Effector memory CD4-positive, alpha-beta T cell (primary cell): Measurements from ENCODE around the gene MAP2K3.

Experiments
- DNase-seq, 3 donors: peaks; one replicate each; pipeline ENCODE4 v3.0.0-alpha.2; 2020
- H3K27ac ChIP-seq: 2 replicates; pipeline ENCODE4 v1.7.0; 2013; ENCODE audit warnings: mild to moderate bottlenecking, low read length, moderate library complexity; ENCODE audit not compliant: insufficient read depth, poor library complexity, severe bottlenecking
- H3K27me3 ChIP-seq: replicated peaks from 2 replicates; pipeline ENCODE4 v1.7.0; 2013; ENCODE audit warnings: mild to moderate bottlenecking, low read length; ENCODE audit not compliant: insufficient read depth, control insufficient read depth, poor library complexity, severe bottlenecking
- H3K36me3 ChIP-seq: 2 replicates; pipeline ENCODE4 v1.7.0; 2013; ENCODE audit warnings: mild to moderate bottlenecking, low read length, moderate library complexity; ENCODE audit not compliant: control insufficient read depth, insufficient read depth
- H3K4me1 ChIP-seq: 2 replicates; pipeline ENCODE4 v1.7.0; 2013; ENCODE audit warnings: low read length, mild to moderate bottlenecking; ENCODE audit not compliant: control insufficient read depth, insufficient read depth, poor library complexity, severe bottlenecking
- H3K4me3 ChIP-seq: 2 replicates; pipeline ENCODE4 v1.7.0; 2013; ENCODE audit warnings: low read length, low read depth, mild to moderate bottlenecking; ENCODE audit not compliant: insufficient read depth, poor library complexity, severe bottlenecking
- H3K9me3 ChIP-seq: 2 replicates; pipeline ENCODE4 v1.7.0; 2013; ENCODE audit warnings: mild to moderate bottlenecking, low read length, moderate library complexity; ENCODE audit not compliant: control insufficient read depth

Gene MAP2K3

DNA sequence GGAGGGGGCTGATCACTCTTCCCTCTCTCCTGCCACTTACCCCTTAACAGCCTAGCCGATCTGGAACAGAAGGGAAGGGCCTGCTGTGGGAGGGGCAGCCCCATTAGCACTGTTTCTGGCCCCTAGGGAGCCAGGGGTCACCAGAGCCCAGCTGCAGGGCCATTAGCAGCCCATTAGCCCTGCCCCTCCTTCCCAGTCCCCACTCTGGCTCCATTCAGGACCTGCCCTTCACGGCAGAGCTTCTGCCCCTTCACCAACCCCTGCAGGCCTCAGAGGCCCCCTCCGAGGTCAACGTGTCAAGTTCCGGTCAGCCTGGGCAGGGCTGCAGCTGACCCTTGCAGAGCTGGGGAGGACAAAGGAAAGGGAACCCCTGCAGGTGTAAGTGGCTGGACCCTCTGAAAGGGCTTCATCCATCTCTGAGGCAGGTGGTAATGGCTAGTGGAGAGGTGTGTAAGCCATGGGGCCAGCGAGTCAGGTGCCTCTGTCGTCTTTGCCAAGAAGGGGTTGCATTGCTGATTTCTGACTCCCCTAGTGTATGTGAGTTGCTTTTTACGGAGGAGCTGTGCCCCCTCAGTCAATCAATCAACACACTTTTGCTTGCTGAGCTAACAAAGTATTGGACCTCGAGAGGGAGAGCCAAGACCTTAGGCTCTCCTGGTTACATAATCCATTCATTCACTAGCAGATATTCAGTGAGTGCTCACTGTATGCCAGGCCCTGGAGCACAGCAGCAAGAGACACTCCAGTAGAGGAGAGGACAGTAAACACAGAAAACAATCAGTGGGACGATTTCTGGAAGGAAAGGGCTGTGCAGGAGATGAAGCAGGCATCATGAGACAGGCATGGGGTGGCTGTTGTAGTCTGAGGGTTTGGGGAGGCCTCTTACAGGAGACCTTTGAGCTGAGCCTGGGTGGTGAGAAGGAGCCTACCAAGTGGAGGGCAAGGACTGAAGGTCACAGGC is 73.5 kb downstream of the MAP2K3 start:
- no peaks in the 10 kb centered on the region for H3K36me3 ChIP-seq
- no peak overlapping the region for H3K4me3 ChIP-seq
- H3K4me1 ChIP-seq = no peaks in the 10 kb centered on the region
- no peak for DNase-seq
- H3K27me3 ChIP-seq = no peaks in the 10 kb centered on the region
- H3K27ac ChIP-seq = no peak overlapping the region
- H3K9me3 ChIP-seq = no peaks in the 10 kb centered on the region

DNA sequence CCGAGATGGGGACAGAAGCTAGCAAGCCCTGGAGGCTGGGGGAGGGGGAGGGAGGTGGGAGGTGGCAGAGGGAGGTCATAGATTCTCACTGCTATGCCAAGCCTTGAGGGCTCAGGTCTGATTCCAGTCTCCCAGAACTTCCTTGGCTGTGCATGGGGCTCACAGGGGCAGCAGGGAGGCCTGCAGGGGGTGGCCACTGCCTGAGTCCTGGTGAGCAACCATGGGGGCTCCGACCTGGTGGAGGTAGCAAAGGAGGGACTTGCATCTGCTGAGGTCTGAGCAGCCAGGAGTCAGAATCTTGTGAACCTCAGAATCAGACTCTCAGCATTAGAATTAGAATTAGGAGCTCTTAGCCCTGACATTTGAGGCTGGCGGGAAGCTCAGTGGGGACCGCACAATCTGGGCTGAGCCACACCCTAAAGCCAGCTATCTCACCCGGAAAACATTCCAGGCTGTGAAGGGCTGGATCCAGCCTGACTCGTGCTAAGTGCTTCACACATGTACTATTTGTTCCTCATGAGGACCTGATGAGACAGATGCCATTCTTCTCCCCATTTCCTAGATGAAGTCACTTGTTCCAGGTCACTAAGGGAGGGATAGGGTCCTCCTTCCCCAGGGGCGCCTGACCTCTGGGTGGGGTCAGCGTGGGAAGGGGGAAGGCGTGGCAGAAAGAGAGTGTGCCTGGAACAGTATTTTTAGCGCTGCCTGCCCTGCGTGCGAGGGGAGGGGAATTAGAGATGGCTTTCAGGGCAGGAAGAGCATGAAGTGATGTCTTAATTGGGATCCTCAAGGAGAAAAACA is 74.4 kb downstream of the MAP2K3 start:
- Histone ChIP-seq H3K36me3 (no peaks in the 10 kb centered on the region), H3K4me1 (no peaks in the 10 kb centered on the region), H3K27me3 (no peaks in the 10 kb centered on the region), H3K27ac (no peak overlapping the region), H3K4me3 (no peak overlapping the region), H3K9me3 (no peaks in the 10 kb centered on the region)
- DNase-seq = no peak

DNA sequence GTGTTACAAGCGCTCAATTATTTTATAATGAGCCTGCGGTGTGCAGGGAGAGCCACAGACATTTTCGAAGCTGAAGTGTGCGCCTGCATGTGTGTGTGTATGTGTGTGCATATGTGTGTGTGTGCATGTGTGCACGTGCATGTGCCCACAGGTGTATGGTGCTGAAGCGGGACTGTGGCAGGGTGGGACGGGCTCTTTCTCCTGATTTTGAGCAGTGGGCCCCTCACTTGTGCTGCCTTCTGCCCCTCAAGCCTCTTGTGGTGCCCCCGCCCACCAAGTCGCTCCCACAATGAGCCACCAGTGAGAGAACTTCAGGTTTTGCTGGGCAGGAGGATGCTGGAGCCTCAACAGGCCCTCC is 75.0 kb downstream of the MAP2K3 start:
- no peaks in the 10 kb centered on the region for H3K27me3 ChIP-seq
- H3K36me3 ChIP-seq = no peaks in the 10 kb centered on the region
- H3K4me1 ChIP-seq = no peaks in the 10 kb centered on the region
- no peak overlapping the region for H3K4me3 ChIP-seq
- no peak for DNase-seq
- no peaks in the 10 kb centered on the region for H3K9me3 ChIP-seq
- H3K27ac ChIP-seq = no peak overlapping the region

DNA sequence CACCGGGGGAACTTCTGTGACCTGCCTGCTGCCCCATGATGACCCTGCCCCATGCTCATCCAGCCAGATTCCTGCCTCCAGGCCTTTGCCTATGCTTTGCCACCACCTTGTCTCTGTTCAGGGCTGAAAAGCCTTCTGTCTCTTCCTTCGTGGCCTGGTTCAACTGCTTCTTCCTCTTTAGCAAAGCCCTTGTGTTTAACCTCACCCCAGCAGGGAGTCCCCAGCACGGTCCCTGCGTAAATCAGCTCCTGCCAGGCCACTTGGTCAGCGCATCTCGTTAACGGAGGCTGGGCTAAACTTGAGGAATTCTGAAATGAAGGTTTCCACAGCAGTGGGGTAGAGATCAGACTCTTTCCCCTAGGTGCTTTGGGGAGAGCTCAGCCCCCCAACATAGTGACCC is 75.5 kb downstream of the MAP2K3 start:
- Histone ChIP-seq H3K9me3 (no peaks in the 10 kb centered on the region), H3K36me3 (no peaks in the 10 kb centered on the region), H3K27ac (no peak overlapping the region), H3K4me1 (no peaks in the 10 kb centered on the region), H3K4me3 (no peak overlapping the region), H3K27me3 (no peaks in the 10 kb centered on the region)
- DNase-seq = no peak

DNA sequence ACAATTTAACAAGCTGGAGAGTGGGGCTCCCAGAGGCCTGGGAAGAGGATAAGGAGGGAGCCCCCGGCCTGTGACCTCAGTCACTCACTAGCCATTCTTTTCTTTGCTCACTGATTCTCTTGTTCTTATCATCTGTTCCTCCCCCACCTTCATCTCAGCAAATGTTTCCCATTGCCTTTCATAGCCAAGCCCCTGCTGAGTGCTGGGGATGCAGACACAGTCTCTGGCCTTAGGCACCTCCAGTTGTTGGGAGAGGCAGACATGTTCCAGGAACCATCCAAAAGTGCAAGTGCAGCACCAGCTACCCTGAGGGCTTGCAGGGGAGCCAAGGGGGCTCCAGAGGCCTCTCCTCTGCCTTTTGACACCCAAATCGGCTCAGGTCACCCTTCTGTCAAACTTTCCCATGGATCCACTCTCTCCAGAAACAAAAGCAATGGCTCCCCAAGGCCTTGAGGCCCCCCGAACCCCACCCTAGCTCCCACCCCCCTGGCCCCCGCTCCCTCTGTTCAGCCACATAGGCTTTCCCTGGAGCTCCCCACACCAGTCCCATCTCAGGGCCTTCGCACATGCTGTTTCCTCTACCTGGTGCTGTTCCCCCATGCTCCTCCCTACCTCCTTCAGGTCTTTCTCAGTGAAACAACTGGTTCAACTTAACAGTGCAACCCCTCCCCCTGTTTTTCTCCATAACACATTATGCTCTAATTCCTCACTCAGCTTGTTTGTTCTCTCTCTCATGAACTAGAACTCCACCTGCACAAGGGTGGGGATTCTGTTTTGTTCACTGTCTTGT is 76.7 kb downstream of the MAP2K3 start:
- no peaks in the 10 kb centered on the region for H3K4me1 ChIP-seq
- no peaks in the 10 kb centered on the region for H3K36me3 ChIP-seq
- no peak overlapping the region for H3K27ac ChIP-seq
- H3K9me3 ChIP-seq = no peaks in the 10 kb centered on the region
- H3K4me3 ChIP-seq = no peak overlapping the region
- no peak for DNase-seq
- no peaks in the 10 kb centered on the region for H3K27me3 ChIP-seq

DNA sequence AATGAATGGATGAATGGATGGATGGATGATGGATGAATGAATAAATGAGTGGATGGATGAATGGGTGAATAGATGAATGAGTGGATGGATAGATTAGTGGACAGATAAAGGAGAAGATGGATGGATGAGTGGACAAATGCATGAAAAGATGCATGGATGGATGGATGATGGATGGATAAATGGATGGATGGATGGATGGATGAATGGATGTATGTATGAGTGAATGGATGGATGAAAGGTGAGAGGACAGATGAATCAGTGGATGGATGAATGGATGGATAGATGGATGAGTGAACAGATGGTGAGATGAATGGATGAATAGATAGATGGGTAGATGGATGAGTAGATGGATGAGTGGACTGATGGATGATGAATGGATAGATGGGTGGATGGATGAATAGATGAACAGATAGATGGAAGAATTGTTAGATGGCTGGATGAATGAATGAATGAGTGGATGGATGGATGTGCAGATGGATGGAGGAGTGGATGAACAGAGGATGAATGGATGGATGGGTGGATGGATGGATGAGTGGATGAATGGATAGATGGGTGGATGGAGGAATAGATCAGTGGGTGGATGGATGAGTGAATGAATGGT is 77.9 kb downstream of the MAP2K3 start:
- H3K4me1 ChIP-seq = no peaks in the 10 kb centered on the region
- DNase-seq = no peak
- no peak overlapping the region for H3K27ac ChIP-seq
- no peak overlapping the region for H3K4me3 ChIP-seq
- no peaks in the 10 kb centered on the region for H3K9me3 ChIP-seq
- no peaks in the 10 kb centered on the region for H3K36me3 ChIP-seq
- H3K27me3 ChIP-seq = no peaks in the 10 kb centered on the region

DNA sequence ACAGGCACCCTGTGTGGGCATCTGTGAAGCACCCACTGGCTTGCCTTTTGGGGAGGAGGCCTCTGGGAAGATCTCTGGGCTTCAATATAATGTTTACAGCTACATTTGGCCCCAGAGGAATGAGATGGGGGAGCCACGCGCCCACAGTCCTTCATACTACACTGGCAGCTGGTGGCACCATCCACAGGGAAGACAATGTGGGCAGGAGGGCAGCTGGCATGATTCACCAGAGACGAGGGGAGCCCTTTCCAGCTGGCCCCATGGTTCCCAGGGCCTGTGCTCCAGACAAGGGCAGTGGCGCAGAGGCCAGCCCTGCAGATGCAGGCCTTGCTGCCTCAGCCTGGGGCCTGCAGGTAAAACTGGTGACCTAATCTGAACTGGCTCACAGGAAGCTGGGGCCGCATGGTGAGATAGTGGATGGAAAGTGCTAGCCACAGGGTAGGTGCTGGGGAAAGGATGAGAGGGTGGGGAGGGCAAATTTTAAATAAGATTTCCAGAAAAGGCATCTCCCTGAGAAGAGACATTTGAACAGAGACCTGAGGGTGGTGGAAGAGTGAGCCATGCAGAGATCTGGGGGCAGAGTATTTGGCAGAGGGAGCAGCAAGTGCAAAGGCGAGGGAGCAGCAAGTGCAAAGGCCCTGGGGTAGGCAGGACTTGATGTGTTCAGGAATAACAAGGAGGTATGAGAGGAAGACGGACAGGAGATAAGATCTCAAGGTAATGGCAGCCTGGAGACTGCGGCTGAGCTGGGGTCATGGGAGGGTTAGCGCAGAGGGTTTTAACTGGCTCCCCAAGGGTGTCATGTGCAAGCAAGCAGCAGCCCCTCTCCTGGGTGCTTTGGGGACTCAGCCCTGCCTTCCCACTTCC is 79.5 kb downstream of the MAP2K3 start:
- Histone ChIP-seq H3K4me3 (no peak overlapping the region), H3K36me3 (no peaks in the 10 kb centered on the region), H3K9me3 (no peaks in the 10 kb centered on the region), H3K27ac (no peak overlapping the region), H3K27me3 (no peaks in the 10 kb centered on the region), H3K4me1 (no peaks in the 10 kb centered on the region)
- no peak for DNase-seq
